ENCODE results near the gene NELL1. TPM values are rescaled to one million over a fixed set of nuclear protein-coding genes. Genes with fewer than 3 reads are reported as not detected.

The NELL1 gene
- polyA plus RNA-seq, 2 donors, result 0.04 to 0.08 TPM

- Histone ChIP-seq H3K4me1 (ENCODE audit: control insufficient read depth in 2 of 2, insufficient read depth in 2 of 2, low read length in 1 of 2) (no peaks in the 10 kb centered on the region), H3K36me3 (ENCODE audit: control insufficient read depth in 2 of 2, insufficient read depth in 2 of 2, low read length in 1 of 2) (no peaks in the 10 kb centered on the region), H3K9me3 (ENCODE audit: control insufficient read depth in 2 of 2, insufficient read depth in 1 of 2, low read depth in 1 of 2, low read length in 1 of 2) (no peaks in the 10 kb centered on the region), H3K27me3 (ENCODE audit: control insufficient read depth in 1 of 2, insufficient read depth in 2 of 2, low read length in 2 of 2) (no peaks in the 10 kb centered on the region), H3K27ac (ENCODE audit: low read depth in 2 of 2, low read length in 1 of 2) (no peak overlapping the region), H3K4me3 (ENCODE audit: low read depth in 1 of 2, low read length in 2 of 2) (no peak overlapping the region)
- WGBS, 2 donors, result 64 to 73% methylated on average over 3 of the region's 3 CpGs
These were observed 19.4 kb downstream of the NELL1 start for GRCh38 chr11:20688761-20689160.

GRCh38 chr11:20707876-20708275 lies 38.5 kb downstream of the NELL1 start:
- Histone ChIP-seq H3K4me3 (ENCODE audit: low read depth in 1 of 2, low read length in 2 of 2) (no peak overlapping the region), H3K36me3 (ENCODE audit: control insufficient read depth in 2 of 2, insufficient read depth in 2 of 2, low read length in 1 of 2) (no peaks in the 10 kb centered on the region), H3K9me3 (ENCODE audit: control insufficient read depth in 2 of 2, insufficient read depth in 1 of 2, low read depth in 1 of 2, low read length in 1 of 2) (no peaks in the 10 kb centered on the region), H3K27me3 (ENCODE audit: control insufficient read depth in 1 of 2, insufficient read depth in 2 of 2, low read length in 2 of 2) (no peaks in the 10 kb centered on the region), H3K27ac (ENCODE audit: low read depth in 2 of 2, low read length in 1 of 2) (no peak overlapping the region), H3K4me1 (ENCODE audit: control insufficient read depth in 2 of 2, insufficient read depth in 2 of 2, low read length in 1 of 2) (no peaks in the 10 kb centered on the region)
- WGBS, 2 donors, result 56 to 59% methylated on average over 6 of the region's 6 CpGs

DNA sequence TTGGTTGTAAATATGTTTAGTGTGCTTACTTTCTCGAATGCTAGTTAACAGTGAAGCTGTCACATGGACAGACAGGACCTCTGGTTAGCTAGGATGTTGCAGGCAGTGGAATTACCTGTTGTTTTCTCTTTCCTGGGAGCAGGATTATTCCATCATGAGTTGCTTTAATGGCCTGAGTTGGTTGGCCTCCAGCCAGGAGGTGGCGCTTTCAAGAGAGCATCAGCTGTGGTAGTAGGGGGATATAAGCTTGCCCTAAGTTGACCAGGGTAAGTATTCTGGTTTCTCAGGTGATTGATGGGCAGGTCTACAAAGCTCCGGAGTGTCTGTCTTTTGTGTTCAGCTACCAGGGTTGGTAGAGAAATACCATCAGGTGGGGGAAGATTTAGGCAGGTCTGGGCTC lies 43.5 kb downstream of the NELL1 start:
- Histone ChIP-seq H3K36me3 (ENCODE audit: control insufficient read depth in 2 of 2, insufficient read depth in 2 of 2, low read length in 1 of 2) (no peaks in the 10 kb centered on the region), H3K9me3 (ENCODE audit: control insufficient read depth in 2 of 2, insufficient read depth in 1 of 2, low read depth in 1 of 2, low read length in 1 of 2) (no peaks in the 10 kb centered on the region), H3K27ac (ENCODE audit: low read depth in 2 of 2, low read length in 1 of 2) (no peak overlapping the region), H3K4me1 (ENCODE audit: control insufficient read depth in 2 of 2, insufficient read depth in 2 of 2, low read length in 1 of 2) (no peaks in the 10 kb centered on the region), H3K27me3 (ENCODE audit: control insufficient read depth in 1 of 2, insufficient read depth in 2 of 2, low read length in 2 of 2) (no peaks in the 10 kb centered on the region), H3K4me3 (ENCODE audit: low read depth in 1 of 2, low read length in 2 of 2) (no peak overlapping the region)
- WGBS, 2 donors, result 77 to 80% methylated on average over 3 of the region's 3 CpGs

DNA sequence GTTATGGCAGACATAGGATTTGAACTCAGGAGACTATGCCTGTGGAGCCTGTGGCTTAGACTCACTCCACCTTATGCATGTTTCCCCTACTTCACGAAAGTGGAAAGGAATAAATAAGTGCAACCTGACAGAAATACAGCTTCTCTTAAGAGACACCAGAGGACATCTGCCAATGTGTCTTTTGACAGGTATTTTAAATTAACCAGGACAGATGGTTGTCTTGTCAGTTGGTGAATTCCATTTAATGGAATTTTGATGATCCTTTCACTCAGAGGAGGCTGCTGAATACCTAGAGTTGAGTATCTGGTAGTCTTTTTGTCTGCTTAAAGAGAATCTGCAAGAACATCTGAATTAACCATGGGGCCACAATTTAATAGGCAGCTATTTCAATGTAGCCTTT lies 46.1 kb downstream of the NELL1 start:
- Histone ChIP-seq H3K4me3 (ENCODE audit: low read depth in 1 of 2, low read length in 2 of 2) (no peak overlapping the region), H3K9me3 (ENCODE audit: control insufficient read depth in 2 of 2, insufficient read depth in 1 of 2, low read depth in 1 of 2, low read length in 1 of 2) (no peaks in the 10 kb centered on the region), H3K27ac (ENCODE audit: low read depth in 2 of 2, low read length in 1 of 2) (no peak overlapping the region), H3K27me3 (ENCODE audit: control insufficient read depth in 1 of 2, insufficient read depth in 2 of 2, low read length in 2 of 2) (no peaks in the 10 kb centered on the region), H3K36me3 (ENCODE audit: control insufficient read depth in 2 of 2, insufficient read depth in 2 of 2, low read length in 1 of 2) (no peaks in the 10 kb centered on the region), H3K4me1 (ENCODE audit: control insufficient read depth in 2 of 2, insufficient read depth in 2 of 2, low read length in 1 of 2) (no peaks in the 10 kb centered on the region)
- 67 to 69% methylated on average over 1 of the region's 1 CpG for WGBS, 2 donors

GRCh38 chr11:20715931-20716330 lies 46.5 kb downstream of the NELL1 start:
- H3K27ac ChIP-seq (ENCODE audit: low read depth in 2 of 2, low read length in 1 of 2), result no peak overlapping the region
- no peaks in the 10 kb centered on the region for H3K4me1 ChIP-seq (ENCODE audit: control insufficient read depth in 2 of 2, insufficient read depth in 2 of 2, low read length in 1 of 2)
- no peaks in the 10 kb centered on the region for H3K36me3 ChIP-seq (ENCODE audit: control insufficient read depth in 2 of 2, insufficient read depth in 2 of 2, low read length in 1 of 2)
- no peaks in the 10 kb centered on the region for H3K27me3 ChIP-seq (ENCODE audit: control insufficient read depth in 1 of 2, insufficient read depth in 2 of 2, low read length in 2 of 2)
- no peaks in the 10 kb centered on the region for H3K9me3 ChIP-seq (ENCODE audit: control insufficient read depth in 2 of 2, insufficient read depth in 1 of 2, low read depth in 1 of 2, low read length in 1 of 2)
- no peak overlapping the region for H3K4me3 ChIP-seq (ENCODE audit: low read depth in 1 of 2, low read length in 2 of 2)
- 71 to 79% methylated on average over 3 of the region's 3 CpGs for WGBS, 2 donors

- Histone ChIP-seq H3K4me1 (ENCODE audit: control insufficient read depth in 2 of 2, insufficient read depth in 2 of 2, low read length in 1 of 2) (no peaks in the 10 kb centered on the region), H3K9me3 (ENCODE audit: control insufficient read depth in 2 of 2, insufficient read depth in 1 of 2, low read depth in 1 of 2, low read length in 1 of 2) (peaks cover 0 to 2% of the 10 kb centered on the region in 2 donors), H3K27ac (ENCODE audit: low read depth in 2 of 2, low read length in 1 of 2) (no peak overlapping the region), H3K27me3 (ENCODE audit: control insufficient read depth in 1 of 2, insufficient read depth in 2 of 2, low read length in 2 of 2) (no peaks in the 10 kb centered on the region), H3K36me3 (ENCODE audit: control insufficient read depth in 2 of 2, insufficient read depth in 2 of 2, low read length in 1 of 2) (no peaks in the 10 kb centered on the region), H3K4me3 (ENCODE audit: low read depth in 1 of 2, low read length in 2 of 2) (no peak overlapping the region)
- 34 to 48% methylated on average over 2 of the region's 2 CpGs for WGBS, 2 donors
These were observed 50.4 kb downstream of the NELL1 start for GRCh38 chr11:20719821-20720220.

DNA sequence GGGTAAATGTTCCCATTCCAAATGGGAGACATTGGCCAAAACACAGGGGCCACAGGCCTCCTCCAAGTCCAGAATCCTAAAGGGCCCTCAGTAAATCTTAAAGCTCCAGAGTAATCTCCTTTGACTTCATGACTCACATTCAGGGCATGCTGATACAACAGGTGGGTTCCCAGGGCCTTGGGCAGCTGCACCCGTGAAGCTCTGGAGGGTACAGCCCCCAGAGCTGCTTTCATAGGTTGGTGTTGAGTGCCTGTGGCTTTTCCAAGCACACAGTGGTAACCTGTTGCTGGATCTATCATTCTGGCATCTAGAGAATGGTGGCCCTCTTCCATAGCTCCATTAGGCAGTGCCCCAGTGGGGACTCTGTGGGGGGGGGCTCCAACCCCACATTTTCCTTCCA lies 54.0 kb downstream of the NELL1 start:
- Histone ChIP-seq H3K36me3 (ENCODE audit: control insufficient read depth in 2 of 2, insufficient read depth in 2 of 2, low read length in 1 of 2) (no peaks in the 10 kb centered on the region), H3K27ac (ENCODE audit: low read depth in 2 of 2, low read length in 1 of 2) (no peak overlapping the region), H3K9me3 (ENCODE audit: control insufficient read depth in 2 of 2, insufficient read depth in 1 of 2, low read depth in 1 of 2, low read length in 1 of 2) (peaks cover 0 to 2% of the 10 kb centered on the region in 2 donors), H3K27me3 (ENCODE audit: control insufficient read depth in 1 of 2, insufficient read depth in 2 of 2, low read length in 2 of 2) (no peaks in the 10 kb centered on the region), H3K4me3 (ENCODE audit: low read depth in 1 of 2, low read length in 2 of 2) (no peak overlapping the region), H3K4me1 (ENCODE audit: control insufficient read depth in 2 of 2, insufficient read depth in 2 of 2, low read length in 1 of 2) (no peaks in the 10 kb centered on the region)
- WGBS, 2 donors, result 40 to 42% methylated on average over 1 of the region's 1 CpG

DNA sequence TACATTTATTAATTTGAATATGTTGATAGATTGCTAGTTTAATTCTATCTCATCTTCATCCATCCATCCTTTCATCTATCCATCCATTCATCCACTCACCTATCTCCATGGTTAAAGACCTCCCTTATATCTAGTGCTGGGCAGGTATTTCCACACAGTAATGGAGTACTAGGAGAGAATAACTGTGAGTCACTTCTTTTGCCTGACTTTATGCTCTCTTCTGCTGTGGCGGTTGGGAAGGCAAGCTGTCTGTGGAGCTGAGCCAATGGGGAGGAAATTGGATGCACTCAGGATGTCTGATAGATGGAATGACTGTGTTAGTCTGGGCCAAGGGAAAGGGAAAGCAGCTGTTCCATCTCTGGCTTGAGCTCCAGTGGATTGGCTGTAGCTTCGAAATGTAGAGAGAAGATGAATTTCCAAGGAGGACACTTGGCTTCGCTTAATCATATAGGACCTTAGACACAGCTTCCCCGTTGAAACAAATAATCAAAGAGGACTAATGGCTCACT lies 60.3 kb downstream of the NELL1 start:
- peaks cover 0 to 2% of the 10 kb centered on the region in 2 donors for H3K9me3 ChIP-seq (ENCODE audit: control insufficient read depth in 2 of 2, insufficient read depth in 1 of 2, low read depth in 1 of 2, low read length in 1 of 2)
- 58 to 67% methylated on average over 4 of the region's 4 CpGs for WGBS, 2 donors

GRCh38 chr11:20731676-20732215 lies 62.4 kb downstream of the NELL1 start:
- Histone ChIP-seq H3K9me3 (ENCODE audit: control insufficient read depth in 2 of 2, insufficient read depth in 1 of 2, low read depth in 1 of 2, low read length in 1 of 2) (peaks cover 0 to 2% of the 10 kb centered on the region in 2 donors), H3K36me3 (ENCODE audit: control insufficient read depth in 2 of 2, insufficient read depth in 2 of 2, low read length in 1 of 2) (no peaks in the 10 kb centered on the region), H3K4me1 (ENCODE audit: control insufficient read depth in 2 of 2, insufficient read depth in 2 of 2, low read length in 1 of 2) (no peaks in the 10 kb centered on the region), H3K27ac (ENCODE audit: low read depth in 2 of 2, low read length in 1 of 2) (no peak overlapping the region), H3K27me3 (ENCODE audit: control insufficient read depth in 1 of 2, insufficient read depth in 2 of 2, low read length in 2 of 2) (no peaks in the 10 kb centered on the region), H3K4me3 (ENCODE audit: low read depth in 1 of 2, low read length in 2 of 2) (no peak overlapping the region)
- WGBS, 2 donors, result 69 to 79% methylated on average over 5 of the region's 5 CpGs

More for the DNA sequence above, 60.3 kb downstream of the NELL1 start:
- H3K4me1 ChIP-seq (ENCODE audit: control insufficient read depth in 2 of 2, insufficient read depth in 2 of 2, low read length in 1 of 2), result no peaks in the 10 kb centered on the region
- no peak overlapping the region for H3K27ac ChIP-seq (ENCODE audit: low read depth in 2 of 2, low read length in 1 of 2)
- no peaks in the 10 kb centered on the region for H3K36me3 ChIP-seq (ENCODE audit: control insufficient read depth in 2 of 2, insufficient read depth in 2 of 2, low read length in 1 of 2)
- no peaks in the 10 kb centered on the region for H3K27me3 ChIP-seq (ENCODE audit: control insufficient read depth in 1 of 2, insufficient read depth in 2 of 2, low read length in 2 of 2)
- H3K4me3 ChIP-seq (ENCODE audit: low read depth in 1 of 2, low read length in 2 of 2), result no peak overlapping the region

- no peak overlapping the region for H3K27ac ChIP-seq (ENCODE audit: low read depth in 2 of 2, low read length in 1 of 2)
- H3K27me3 ChIP-seq (ENCODE audit: control insufficient read depth in 1 of 2, insufficient read depth in 2 of 2, low read length in 2 of 2), result no peaks in the 10 kb centered on the region
- H3K4me1 ChIP-seq (ENCODE audit: control insufficient read depth in 2 of 2, insufficient read depth in 2 of 2, low read length in 1 of 2), result no peaks in the 10 kb centered on the region
- WGBS, 2 donors, result 54 to 55% methylated on average over 8 of the region's 8 CpGs
- no peaks in the 10 kb centered on the region for H3K36me3 ChIP-seq (ENCODE audit: control insufficient read depth in 2 of 2, insufficient read depth in 2 of 2, low read length in 1 of 2)
- no peak overlapping the region for H3K4me3 ChIP-seq (ENCODE audit: low read depth in 1 of 2, low read length in 2 of 2)
- H3K9me3 ChIP-seq (ENCODE audit: control insufficient read depth in 2 of 2, insufficient read depth in 1 of 2, low read depth in 1 of 2, low read length in 1 of 2), result no peaks in the 10 kb centered on the region
These were observed 69.7 kb downstream of the NELL1 start for GRCh38 chr11:20739107-20739506.

All from esophagus (tissue), 2 donors.